K562 (cell line): Measurements from ENCODE around the gene GINS2. TPM values are rescaled to one million over a fixed set of nuclear protein-coding genes. Genes with fewer than 3 reads are reported as not detected.

ENCODE experiments used
- ARID4B ChIP-seq: sonication (generic); formaldehyde crosslinking; IDR thresholded peaks from 2 replicates; pipeline ENCODE4 v1.8.0; 2022; ENCODE audit warnings: mild to moderate bottlenecking, missing genetic modification reagents
- BDP1 ChIP-seq: IDR thresholded peaks from 3 replicates; pipeline ENCODE4 v1.6.1; 2011; ENCODE audit not compliant: insufficient read length, insufficient read depth
- CBX2 ChIP-seq: fragments of 200-600 bp; sonication (generic); IDR thresholded peaks from one replicate; pipeline ENCODE4 v1.6.1; 2012; ENCODE audit warnings: mild to moderate bottlenecking, low read length, inconsistent platforms; ENCODE audit not compliant: insufficient read depth, poor library complexity, severe bottlenecking
- CSDE1 ChIP-seq, 2 experiments: fragments of 450-650 bp; IDR thresholded peaks; 2 replicates each; pipeline ENCODE4 v1.6.1; 2016; ENCODE audit warnings: mild to moderate bottlenecking in 1 of 2
- ETV5 ChIP-seq: sonication (generic); formaldehyde crosslinking; IDR thresholded peaks from 2 replicates; pipeline ENCODE4 v1.4.0; 2020; ENCODE audit warnings: low read depth, mild to moderate bottlenecking, missing genetic modification reagents
- FOSL1 ChIP-seq: fragments of 200-800 bp; sonication (Bioruptor generic); conservative IDR thresholded peaks from 2 replicates; pipeline ENCODE4 v1.6.1; 2016; ENCODE audit warnings: missing genetic modification characterization, missing compliant biosample characterization
- FOXJ2 ChIP-seq: fragments of 200-800 bp; sonication (Bioruptor generic); IDR thresholded peaks from 2 replicates; pipeline ENCODE4 v1.6.1; 2016; ENCODE audit warnings: missing genetic modification characterization, missing compliant biosample characterization
- HIVEP1 ChIP-seq: fragments of 250-450 bp; sonication (Bioruptor Pico); IDR thresholded peaks from 2 replicates; pipeline ENCODE4 v1.4.0; 2020; ENCODE audit warnings: mild to moderate bottlenecking
- JUND ChIP-seq, 2 experiments: IDR thresholded peaks; 2 replicates in 1 of 2; 3 replicates in 1 of 2; pipeline ENCODE4 v1.6.1; 2011; ENCODE audit warnings: borderline replicate concordance in 2 of 2, low read depth in 2 of 2, low read length in 2 of 2, improper control_type of control experiment in 1 of 2, missing biosample characterization in 1 of 2, missing genetic modification characterization in 1 of 2, missing genetic modification reagents in 1 of 2
- KLF13 ChIP-seq: fragments of 450-650 bp; IDR thresholded peaks from 2 replicates; pipeline ENCODE4 v1.6.1; 2016; ENCODE audit warnings: missing genetic modification characterization, low read depth, mild to moderate bottlenecking, missing compliant biosample characterization, moderate library complexity, borderline replicate concordance
- NCOA1 ChIP-seq: fragments of 450-650 bp; IDR thresholded peaks from 2 replicates; pipeline ENCODE4 v1.6.1; 2016; ENCODE audit warnings: low read depth
- NKRF ChIP-seq: fragments of 450-650 bp; IDR thresholded peaks from 2 replicates; pipeline ENCODE4 v1.6.1; 2016; ENCODE audit warnings: borderline replicate concordance
- NR0B1 ChIP-seq: fragments of 450-650 bp; IDR thresholded peaks from one replicate; pipeline ENCODE4 v1.6.1; 2018; ENCODE audit warnings: mild to moderate bottlenecking, moderate library complexity; ENCODE audit not compliant: partially characterized antibody
- POLR2AphosphoS5 ChIP-seq: IDR thresholded peaks from 2 replicates; pipeline ENCODE4 v1.6.1; 2011; ENCODE audit warnings: mild to moderate bottlenecking, low read depth, low read length, moderate library complexity; ENCODE audit not compliant: control insufficient read depth, insufficient read depth
- POLR2B ChIP-seq: fragments of 450-650 bp; IDR thresholded peaks from 2 replicates; pipeline ENCODE4 v1.6.1; 2018; ENCODE audit warnings: low read depth; ENCODE audit not compliant: partially characterized antibody
- POLR2G ChIP-seq: fragments of 200-400 bp; formaldehyde crosslinking; IDR thresholded peaks from 2 replicates; pipeline ENCODE4 v1.6.1; 2017; ENCODE audit warnings: low read depth, mild to moderate bottlenecking, antibody characterized with exemption, low read length, moderate library complexity
- POLR3G ChIP-seq: IDR thresholded peaks from 2 replicates; pipeline ENCODE4 v1.6.1; 2011; ENCODE audit not compliant: insufficient read length, insufficient replicate concordance; ENCODE audit errors: extremely low read depth
- RBM22 ChIP-seq: fragments of 200-400 bp; formaldehyde crosslinking; IDR thresholded peaks from 2 replicates; pipeline ENCODE4 v1.6.1; 2018; ENCODE audit warnings: low read length, low read depth; ENCODE audit not compliant: poor library complexity, severe bottlenecking
- SUPT5H ChIP-seq: fragments of 450-650 bp; IDR thresholded peaks from 2 replicates; pipeline ENCODE4 v1.6.1; 2016
- XRCC4 ChIP-seq: IDR thresholded peaks from one replicate; pipeline ENCODE4 v1.6.1; 2011; ENCODE audit not compliant: insufficient read depth, insufficient read length; ENCODE audit errors: extremely low read depth
- ZNF589 ChIP-seq: fragments of 200-800 bp; sonication (Bioruptor generic); IDR thresholded peaks from 2 replicates; pipeline ENCODE4 v1.6.1; 2016; ENCODE audit warnings: low read depth, missing genetic modification characterization, missing compliant biosample characterization
- ZNF830 ChIP-seq: fragments of 250-450 bp; sonication (Bioruptor Pico); IDR thresholded peaks from 2 replicates; pipeline ENCODE4 v1.5.0; 2021; ENCODE audit warnings: mild to moderate bottlenecking
- polyA plus RNA-seq, 8 experiments: library from polyadenylated mRNA; depleted of rRNA in 4 of 8; stranded (reverse) in 5 of 8; unstranded in 3 of 8; fragments of >200 nt; fragmentation: Nextera tagmentation in 2 of 8; fragmentation: Illumina TruSeq in 1 of 8; extraction: Ambion mirVana in 2 of 8; extraction: Trizol in 1 of 8; gene quantifications; 2 replicates each; pipeline versions ENCODE4 v1.2.1 to v1.2.3, GENCODE V29; 2011 to 2014; ENCODE audit warnings: inconsistent platforms in 1 of 8, missing spikeins in 1 of 8
- total RNA-seq, 7 experiments: library from RNA; depleted of rRNA in 6 of 7; stranded (reverse); fragments of >200 nt in 6 of 7; fragmentation: Illumina TruSeq in 2 of 7; extraction: Trizol in 2 of 7; gene quantifications; 2 replicates each; pipeline versions ENCODE4 v1.2.1 to v1.2.3, GENCODE V29; 2011 to 2021; ENCODE audit warnings: low replicate concordance in 1 of 7

GINS2 gene
- total and polyA plus RNA-seq, 9 of the 15 experiments (the other 6 are each of a cell fraction or from before 2014, with no cell fraction given) = 40.4 to 76.2 (median 44.6) TPM

GRCh38 chr16:85667261-85667660 lies 21.5 kb downstream of the GINS2 start (continued):
- TF ChIP-seq NKRF = no peak
- TF ChIP-seq CBX2 = no peak
- TF ChIP-seq POLR3G = no peak
- no peak for TF ChIP-seq CSDE1 (IDR thresholded peaks at IDR 0.05)
- TF ChIP-seq POLR2AphosphoS5 = no peak
- no peak for TF ChIP-seq ETV5 (CRISPR knock-in tag)
- peak; percentile 17 for TF ChIP-seq POLR2B
- peak; percentile 80 for TF ChIP-seq RBM22
- peak; percentile 48; the same call in 1 of the 2 replicates for TF ChIP-seq POLR2G
- TF ChIP-seq KLF13 (tag) = no peak
- no peak for TF ChIP-seq ARID4B (CRISPR knock-in tag)
- TF ChIP-seq JUND (IDR thresholded peaks at IDR 0.05; ENCODE audit: borderline replicate concordance, low read depth, low read length) = no peak
- no peak for TF ChIP-seq JUND (tag; IDR thresholded peaks at IDR 0.05; ENCODE audit: borderline replicate concordance, low read depth, low read length)
- TF ChIP-seq BDP1 = no peak
- no peak for TF ChIP-seq NCOA1
- no peak for TF ChIP-seq XRCC4
- peak; percentile 44 for TF ChIP-seq SUPT5H
- TF ChIP-seq FOXJ2 (tag) = no peak
- TF ChIP-seq ZNF830 (CRISPR knock-in tag) = no peak
- TF ChIP-seq NR0B1 = no peak
- no peak for TF ChIP-seq ZNF589 (CRISPR knock-in tag)
- TF ChIP-seq FOSL1 (tag) = no peak
- no peak for TF ChIP-seq HIVEP1 (CRISPR knock-in tag)
